Skeletal muscle satellite cell (primary cell): ENCODE data around the gene EPB41.

ENCODE experiments used
- H3K27me3 ChIP-seq: 2 replicates; pipeline ENCODE4 v1.7.0; 2013; ENCODE audit warnings: low read length; ENCODE audit not compliant: control insufficient read depth, insufficient read depth
- H3K36me3 ChIP-seq: 2 replicates; pipeline ENCODE4 v1.7.0; 2013; ENCODE audit warnings: mild to moderate bottlenecking, control low read depth, low read length; ENCODE audit not compliant: insufficient read depth
- H3K4me1 ChIP-seq: 2 replicates; pipeline ENCODE4 v1.7.0; 2013; ENCODE audit warnings: low read length; ENCODE audit not compliant: control insufficient read depth, insufficient read depth
- H3K4me2 ChIP-seq: 2 replicates; pipeline ENCODE4 v1.7.0; 2013; ENCODE audit warnings: mild to moderate bottlenecking, low read length
- H3K4me3 ChIP-seq: 2 replicates; pipeline ENCODE4 v1.7.0; 2013; ENCODE audit warnings: low read length
- H3K9ac ChIP-seq: 2 replicates; pipeline ENCODE4 v1.7.0; 2013; ENCODE audit warnings: mild to moderate bottlenecking, low read depth, low read length, moderate library complexity
- H3K9me3 ChIP-seq: replicated peaks from 2 replicates; pipeline ENCODE4 v1.7.0; 2013; ENCODE audit warnings: mild to moderate bottlenecking, control low read depth, low read length

EPB41 gene

DNA sequence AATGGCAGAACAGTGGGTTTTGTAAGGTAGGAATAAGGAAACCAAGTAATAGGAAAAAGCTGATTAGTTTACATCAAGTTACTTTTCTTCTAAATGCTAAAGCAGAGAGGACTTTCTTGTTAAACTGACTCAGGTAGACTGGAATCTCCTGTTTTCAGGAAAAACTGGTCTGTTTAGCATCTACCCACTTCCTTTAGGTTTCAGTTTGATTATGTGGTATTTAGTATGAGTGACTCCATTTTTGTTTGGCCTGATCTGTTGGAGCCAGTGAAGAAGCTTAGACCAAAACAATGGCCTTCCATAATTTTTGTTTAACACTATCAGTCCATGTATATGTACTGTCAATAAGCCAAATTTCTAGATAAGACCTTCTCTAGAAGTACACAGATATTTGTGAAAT lies 88.4 kb downstream of the EPB41 start:
- no peak overlapping the region for H3K9ac ChIP-seq
- no peaks in the 10 kb centered on the region for H3K27me3 ChIP-seq
- H3K9me3 ChIP-seq, result no peaks in the 10 kb centered on the region
- no peak overlapping the region for H3K4me2 ChIP-seq
- no peak overlapping the region for H3K4me3 ChIP-seq
- H3K36me3 ChIP-seq, result no peaks in the 10 kb centered on the region
- no peaks in the 10 kb centered on the region for H3K4me1 ChIP-seq

DNA sequence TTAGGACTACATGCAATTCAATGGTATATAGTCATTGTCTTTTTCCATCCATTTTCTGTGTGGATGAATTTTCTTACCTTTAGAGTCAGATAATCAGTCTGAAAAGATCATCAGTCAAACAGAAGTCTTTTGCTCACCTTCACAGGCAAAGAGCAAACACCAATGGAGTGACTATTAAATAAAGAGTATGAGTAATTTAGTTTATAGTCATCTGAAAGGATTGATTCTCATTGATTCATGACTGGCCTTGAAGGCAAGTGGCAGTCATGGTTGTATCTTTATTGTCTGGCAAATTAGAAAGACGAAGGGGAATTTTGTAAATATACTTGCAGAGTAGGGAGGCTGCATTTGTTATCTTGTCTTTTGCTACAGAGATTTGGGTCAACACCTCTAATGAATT lies 89.9 kb downstream of the EPB41 start:
- H3K9ac ChIP-seq, result no peak overlapping the region
- no peak overlapping the region for H3K4me2 ChIP-seq
- H3K36me3 ChIP-seq, result no peaks in the 10 kb centered on the region
- H3K27me3 ChIP-seq, result no peaks in the 10 kb centered on the region
- no peaks in the 10 kb centered on the region for H3K4me1 ChIP-seq
- no peak overlapping the region for H3K4me3 ChIP-seq
- no peaks in the 10 kb centered on the region for H3K9me3 ChIP-seq

DNA sequence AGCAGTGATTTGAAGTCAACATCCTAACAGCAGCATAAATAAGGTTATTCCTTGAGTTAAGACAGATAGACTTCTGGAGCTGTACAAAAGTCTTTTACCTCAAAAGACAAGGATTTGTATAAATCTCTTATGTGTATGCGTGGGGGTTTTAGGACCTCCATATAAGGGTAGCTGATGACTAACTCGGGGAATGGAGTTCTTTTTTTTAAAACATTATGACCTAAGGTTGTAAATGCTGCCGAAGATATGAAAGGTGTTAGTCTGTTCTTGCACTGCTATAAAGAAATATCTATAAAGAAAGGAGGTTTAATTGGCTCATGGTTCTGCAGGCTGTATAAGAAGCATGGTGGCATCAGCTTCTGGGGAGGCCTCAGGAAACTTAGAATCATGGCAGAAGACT lies 90.4 kb downstream of the EPB41 start:
- no peaks in the 10 kb centered on the region for H3K36me3 ChIP-seq
- H3K4me2 ChIP-seq, result no peak overlapping the region
- H3K4me1 ChIP-seq, result no peaks in the 10 kb centered on the region
- no peak overlapping the region for H3K4me3 ChIP-seq
- H3K9ac ChIP-seq, result no peak overlapping the region
- H3K9me3 ChIP-seq, result no peaks in the 10 kb centered on the region
- H3K27me3 ChIP-seq, result no peaks in the 10 kb centered on the region

DNA sequence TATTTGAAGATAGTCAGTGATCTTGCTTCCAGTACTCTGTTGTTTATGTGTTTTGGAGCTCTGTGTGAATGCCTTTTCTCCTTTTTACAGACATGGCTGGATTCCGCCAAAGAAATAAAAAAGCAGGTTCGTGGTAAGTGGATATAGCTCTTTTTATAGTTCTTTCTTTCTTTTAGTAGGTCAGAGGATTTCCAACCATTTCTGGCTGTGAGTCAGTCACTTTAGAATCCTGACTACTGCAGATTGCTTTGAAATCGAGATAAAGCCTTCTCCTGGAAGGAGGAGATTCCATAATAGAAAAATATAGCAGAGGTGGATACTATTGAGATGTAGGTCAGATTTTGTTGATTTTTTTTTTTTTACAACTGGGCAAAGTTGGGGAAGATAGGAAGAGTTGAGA lies 97.4 kb downstream of the EPB41 start:
- no peaks in the 10 kb centered on the region for H3K4me1 ChIP-seq
- H3K27me3 ChIP-seq, result no peaks in the 10 kb centered on the region
- no peak overlapping the region for H3K4me3 ChIP-seq
- no peak overlapping the region for H3K4me2 ChIP-seq
- H3K9ac ChIP-seq, result no peak overlapping the region
- H3K9me3 ChIP-seq, result no peaks in the 10 kb centered on the region
- no peaks in the 10 kb centered on the region for H3K36me3 ChIP-seq

DNA sequence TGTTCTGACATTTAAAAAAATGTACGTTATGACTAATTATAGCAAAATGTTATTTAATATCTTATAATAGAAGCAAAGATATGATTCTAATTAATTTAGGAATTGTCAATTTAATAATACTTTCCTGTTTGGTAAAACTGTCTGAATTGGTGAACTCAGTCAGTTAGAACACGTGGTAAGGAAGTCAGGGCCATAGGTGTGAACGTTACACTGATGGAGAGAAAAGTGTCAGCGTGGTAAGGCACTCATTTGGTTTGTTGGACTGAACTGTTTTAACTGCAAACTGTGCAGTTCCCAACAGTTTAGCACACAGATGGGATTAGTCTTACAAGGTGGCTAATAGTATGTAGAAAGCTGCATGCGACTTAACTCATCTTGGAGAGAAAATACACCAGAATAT lies 102.9 kb downstream of the EPB41 start:
- H3K4me2 ChIP-seq, result no peak overlapping the region
- H3K27me3 ChIP-seq, result no peaks in the 10 kb centered on the region
- no peaks in the 10 kb centered on the region for H3K9me3 ChIP-seq
- H3K36me3 ChIP-seq, result no peaks in the 10 kb centered on the region
- H3K9ac ChIP-seq, result no peak overlapping the region
- H3K4me3 ChIP-seq, result no peak overlapping the region
- H3K4me1 ChIP-seq, result no peaks in the 10 kb centered on the region

DNA sequence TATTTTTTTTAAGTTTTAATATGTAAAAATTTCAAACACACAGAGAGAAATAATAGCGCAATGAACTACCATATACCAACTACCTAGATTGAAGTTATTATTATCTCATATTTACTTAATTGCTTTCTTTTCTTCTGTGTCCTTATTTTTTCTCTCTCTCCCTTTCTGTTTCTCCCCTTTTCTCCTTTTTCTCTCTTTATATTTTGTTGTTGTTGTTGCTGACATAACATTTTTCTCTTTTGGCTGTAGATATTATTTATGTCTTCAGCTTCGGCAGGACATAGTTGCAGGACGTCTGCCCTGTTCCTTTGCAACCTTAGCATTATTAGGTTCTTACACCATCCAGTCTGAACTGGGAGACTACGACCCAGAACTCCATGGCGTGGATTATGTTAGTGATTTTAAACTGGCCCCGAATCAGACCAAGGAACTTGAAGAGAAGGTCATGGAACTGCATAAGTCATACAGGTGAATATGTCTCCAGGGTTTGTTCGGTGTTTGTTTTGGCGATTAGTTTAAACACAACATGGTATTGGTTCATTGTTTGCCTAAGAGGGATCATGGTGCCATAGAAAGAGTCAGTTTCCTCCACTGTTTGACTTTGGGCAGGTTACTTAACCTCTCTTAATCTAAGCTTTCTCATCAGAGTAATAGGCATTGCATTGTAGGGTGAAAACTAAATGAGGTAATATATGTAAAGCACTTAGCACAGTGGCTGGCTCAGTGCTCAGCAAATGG lies 103.8 kb downstream of the EPB41 start:
- Histone ChIP-seq H3K36me3 (no peaks in the 10 kb centered on the region), H3K27me3 (no peaks in the 10 kb centered on the region), H3K4me1 (no peaks in the 10 kb centered on the region), H3K9me3 (no peaks in the 10 kb centered on the region), H3K4me3 (no peak overlapping the region), H3K9ac (no peak overlapping the region), H3K4me2 (no peak overlapping the region)

DNA sequence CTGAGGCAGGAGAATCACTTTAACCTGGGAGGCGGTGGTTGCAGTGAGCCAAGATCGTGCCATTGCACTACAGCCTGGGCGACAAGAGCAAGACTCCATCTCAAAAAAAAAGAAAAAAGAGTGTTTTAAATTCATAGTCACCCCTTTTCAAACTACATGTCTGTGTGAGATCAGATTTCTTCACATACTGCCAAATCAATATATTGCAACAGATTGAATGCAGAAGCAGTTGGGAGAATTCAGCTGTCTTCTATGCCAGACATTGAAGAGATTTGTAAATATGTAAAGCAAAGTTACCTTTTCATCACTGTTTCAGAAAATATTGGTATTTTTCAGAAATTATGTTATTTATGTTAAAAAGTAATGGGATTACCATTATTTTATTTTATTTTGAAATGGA lies 108.3 kb downstream of the EPB41 start:
- H3K36me3 ChIP-seq, result no peaks in the 10 kb centered on the region
- no peak overlapping the region for H3K4me3 ChIP-seq

DNA sequence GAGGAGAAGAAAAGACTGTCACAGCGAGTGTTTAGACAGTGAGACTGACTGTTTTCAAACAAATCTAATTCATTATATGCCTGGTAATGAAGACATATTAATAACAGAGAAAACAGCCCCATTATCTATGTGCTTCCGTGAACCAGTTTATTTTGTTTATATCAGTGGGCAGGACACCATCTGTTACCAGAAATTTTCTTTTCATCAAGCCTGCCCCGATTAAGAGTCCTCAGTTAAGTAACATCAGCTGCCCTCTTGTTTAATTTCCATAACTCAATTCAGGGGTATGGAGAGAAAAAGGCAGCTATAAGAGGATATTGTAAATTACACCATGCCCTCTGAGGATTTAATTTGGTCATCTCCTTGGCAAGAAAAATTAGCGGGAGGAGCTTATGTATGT lies 115.3 kb downstream of the EPB41 start:
- no peak overlapping the region for H3K4me3 ChIP-seq
- no peak overlapping the region for H3K9ac ChIP-seq
- no peaks in the 10 kb centered on the region for H3K4me1 ChIP-seq
- H3K36me3 ChIP-seq, result no peaks in the 10 kb centered on the region
- peaks cover 3% of the 10 kb centered on the region for H3K27me3 ChIP-seq
- no peak overlapping the region for H3K4me2 ChIP-seq
- H3K9me3 ChIP-seq, result no peaks in the 10 kb centered on the region

More for the DNA sequence above, 108.3 kb downstream of the EPB41 start:
- H3K4me1 ChIP-seq, result no peaks in the 10 kb centered on the region
- H3K9me3 ChIP-seq, result no peaks in the 10 kb centered on the region
- H3K4me2 ChIP-seq, result no peak overlapping the region
- H3K9ac ChIP-seq, result no peak overlapping the region
- H3K27me3 ChIP-seq, result no peaks in the 10 kb centered on the region

DNA sequence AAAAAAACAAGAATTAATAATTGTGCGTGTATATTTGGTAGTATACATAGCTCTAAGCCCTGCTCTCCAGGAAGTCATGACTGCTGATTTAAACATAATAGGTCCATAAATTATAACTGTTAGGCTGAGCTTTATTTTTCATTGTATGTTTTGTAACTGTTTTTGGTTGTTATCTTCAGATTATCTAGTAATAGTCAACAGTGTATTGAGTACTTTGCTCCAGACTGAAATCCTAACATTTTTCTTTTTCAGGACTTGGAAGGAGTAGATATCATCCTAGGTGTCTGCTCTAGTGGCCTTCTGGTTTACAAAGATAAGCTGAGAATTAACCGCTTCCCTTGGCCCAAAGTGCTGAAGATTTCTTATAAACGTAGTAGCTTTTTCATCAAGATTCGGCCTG lies 118.5 kb downstream of the EPB41 start:
- no peaks in the 10 kb centered on the region for H3K36me3 ChIP-seq
- H3K4me2 ChIP-seq, result no peak overlapping the region
- no peak overlapping the region for H3K4me3 ChIP-seq
- H3K4me1 ChIP-seq, result no peaks in the 10 kb centered on the region
- peaks cover 3% of the 10 kb centered on the region for H3K27me3 ChIP-seq
- H3K9me3 ChIP-seq, result no peaks in the 10 kb centered on the region
- no peak overlapping the region for H3K9ac ChIP-seq

DNA sequence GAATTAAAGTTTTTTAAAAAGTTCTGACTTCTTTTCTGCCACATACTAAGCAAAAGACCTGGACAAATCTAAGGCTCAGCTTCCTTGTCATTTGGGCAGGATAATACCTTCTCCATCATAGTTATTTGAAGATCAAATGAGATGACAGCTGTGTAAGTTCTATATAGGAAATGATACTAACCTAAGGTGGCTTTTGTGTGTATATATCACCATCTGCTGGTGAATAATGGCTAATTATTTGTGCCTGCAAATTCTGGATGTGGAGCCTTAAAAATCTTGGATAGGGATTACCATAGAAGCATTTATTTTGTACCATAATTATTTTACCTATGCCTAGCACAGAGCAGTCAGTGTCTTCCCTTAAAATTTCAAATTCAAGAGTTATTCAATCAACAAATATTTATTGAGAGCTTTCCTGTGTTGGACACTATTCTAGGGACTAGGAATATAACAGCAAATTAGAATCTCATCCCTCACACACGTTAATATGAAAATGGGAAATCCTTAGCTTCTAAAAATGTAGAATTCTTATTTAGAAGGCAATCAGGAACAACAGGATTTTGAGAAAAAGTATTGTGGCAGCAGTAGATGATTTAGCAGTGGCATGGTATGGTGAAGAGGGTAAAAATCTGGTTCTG lies 119.6 kb downstream of the EPB41 start:
- Histone ChIP-seq H3K36me3 (no peaks in the 10 kb centered on the region), H3K9ac (no peak overlapping the region), H3K27me3 (peaks cover 3% of the 10 kb centered on the region), H3K4me3 (no peak overlapping the region), H3K9me3 (no peaks in the 10 kb centered on the region), H3K4me2 (no peak overlapping the region), H3K4me1 (no peaks in the 10 kb centered on the region)

DNA sequence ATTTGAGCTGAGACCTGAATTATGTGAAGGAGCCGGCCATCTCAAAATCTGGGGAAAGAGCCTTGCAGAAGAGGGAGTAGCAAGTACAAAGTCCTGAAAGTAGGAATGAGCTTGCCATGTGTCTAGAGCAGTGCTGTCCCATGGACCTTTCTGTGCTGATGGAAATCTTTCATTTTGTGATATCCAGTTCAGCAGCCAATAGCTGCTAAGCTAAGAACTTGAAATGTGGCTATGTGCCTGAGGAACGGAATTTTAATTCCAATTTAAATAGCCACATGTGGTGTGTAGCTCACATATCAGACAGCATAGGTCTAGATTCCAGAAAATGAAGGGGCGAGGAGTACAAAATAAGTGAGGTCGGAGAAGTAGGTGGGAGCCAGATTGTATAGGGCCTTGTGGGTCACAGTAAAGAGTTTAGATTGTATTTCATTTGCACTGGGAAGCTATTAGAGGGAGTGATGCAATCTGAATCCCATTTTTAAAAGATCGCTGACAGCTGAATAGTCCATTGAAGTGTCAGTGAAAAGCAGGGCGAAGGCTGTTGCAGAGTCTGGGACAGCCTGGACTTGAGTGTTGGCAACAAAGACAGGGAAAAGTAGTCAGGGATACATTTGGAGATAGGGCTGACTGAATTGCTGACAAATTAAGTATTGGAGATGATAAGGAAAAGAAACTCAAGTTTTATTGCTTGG lies 129.1 kb downstream of the EPB41 start:
- H3K4me2 ChIP-seq, result no peak overlapping the region
- H3K36me3 ChIP-seq, result no peaks in the 10 kb centered on the region

More for the DNA sequence above, 129.1 kb downstream of the EPB41 start:
- Histone ChIP-seq H3K27me3 (no peaks in the 10 kb centered on the region), H3K9ac (no peak overlapping the region), H3K4me1 (no peaks in the 10 kb centered on the region), H3K4me3 (no peak overlapping the region), H3K9me3 (no peaks in the 10 kb centered on the region)
